Activated effector memory CD4-positive, alpha-beta T cell treated with anti-CD3 and anti-CD28 coated beads, Interleukin-2, amount 50 U/mL, for 16 hours (primary cell): ENCODE data around the gene TECPR2.
A peak's percentile ranks its signal among the peaks of the same experiment; 100 is the strongest.

Experiments
- DNase-seq: peaks from one replicate; pipeline ENCODE4 v3.0.0-alpha.2; 2020

The TECPR2 gene

DNA sequence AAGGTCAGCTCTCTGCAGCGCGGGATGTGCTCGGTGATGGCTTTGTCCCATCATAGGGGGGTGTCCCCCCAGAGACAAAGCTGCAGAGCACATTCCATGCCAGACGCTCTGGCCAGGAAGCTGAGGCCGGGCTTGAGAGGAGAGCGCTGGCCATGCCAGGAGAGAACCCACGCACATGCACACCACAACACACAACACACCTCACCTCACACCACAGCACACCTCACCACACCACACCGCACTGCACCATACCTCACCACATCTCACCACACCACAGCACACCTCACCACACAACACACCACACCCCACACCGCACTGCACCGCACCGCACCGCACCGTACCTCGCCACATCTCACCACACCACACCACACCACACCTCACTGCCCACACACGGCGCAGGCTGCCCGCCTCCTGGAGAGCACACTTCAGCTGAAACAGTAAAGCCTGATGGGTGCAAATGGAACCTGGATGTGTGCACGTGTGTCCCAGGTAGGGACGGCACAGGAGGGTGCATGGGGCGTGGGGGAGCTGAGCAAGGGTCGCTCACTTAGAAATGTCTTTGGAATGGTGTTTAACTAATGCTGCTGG lies 136.0 kb downstream of the TECPR2 start:
- DNase-seq, result no peak

DNA sequence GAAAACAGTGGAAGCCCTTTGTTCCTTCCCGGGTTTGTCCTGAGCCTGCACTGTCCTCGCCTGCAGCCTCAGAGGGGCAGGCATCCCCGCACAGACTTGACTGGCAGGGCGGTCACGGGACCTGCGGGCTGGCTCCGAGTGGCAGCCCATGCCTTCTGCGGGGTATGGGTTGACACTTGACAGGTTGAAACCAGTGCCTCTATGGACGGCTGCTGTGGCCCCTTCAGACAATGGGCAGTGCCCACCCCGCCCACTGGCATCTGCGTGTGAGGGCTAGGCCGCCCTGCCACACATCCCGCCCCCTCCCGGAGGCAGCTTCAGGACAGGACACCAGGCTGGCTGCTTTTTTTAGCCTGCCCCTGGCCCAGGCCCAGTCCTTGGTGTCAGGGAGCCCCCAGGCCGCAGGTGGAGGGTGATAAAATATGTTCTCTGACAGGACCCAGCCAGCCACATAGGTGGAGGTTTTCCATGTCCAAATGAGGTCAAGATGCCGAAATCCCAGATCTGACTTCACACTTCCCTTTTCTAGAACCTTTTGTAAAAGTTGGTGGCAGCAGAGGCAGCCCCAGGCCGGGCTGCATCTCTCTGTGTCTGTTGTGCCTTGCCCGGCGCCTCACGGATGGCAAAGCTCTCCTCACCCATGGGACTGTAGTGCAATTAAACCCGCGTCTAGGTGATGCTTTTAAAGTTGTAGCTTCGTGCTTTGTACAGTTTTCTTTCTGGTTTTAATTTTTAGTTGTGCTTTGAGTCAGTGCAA lies 136.8 kb downstream of the TECPR2 start:
- DNase-seq, result no peak

DNA sequence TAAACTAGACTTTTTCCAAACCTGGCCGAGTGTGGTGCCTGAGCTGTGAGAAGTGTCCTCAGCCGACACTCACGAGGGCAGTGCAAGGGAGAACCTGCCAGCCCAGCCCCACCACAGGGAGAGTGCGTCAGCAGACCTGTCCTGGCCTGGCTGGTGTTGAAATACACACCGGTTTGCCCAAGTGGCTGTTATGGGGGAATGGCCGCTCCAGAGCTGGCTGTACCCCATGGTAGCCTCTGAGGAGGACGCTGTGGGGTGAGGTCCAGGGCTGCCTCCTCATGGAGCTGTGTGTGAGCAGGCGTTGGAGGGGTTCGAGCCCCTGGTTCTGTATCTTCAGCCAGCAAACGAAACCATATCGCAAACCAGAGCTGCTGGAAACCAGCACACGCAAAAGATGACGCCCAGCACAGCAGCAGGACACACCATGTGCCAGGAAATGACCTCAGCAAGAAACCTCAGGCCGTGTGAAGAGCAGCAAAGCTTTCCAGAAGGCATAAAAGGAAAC lies 137.5 kb downstream of the TECPR2 start:
- DNase-seq, result peak; percentile 63

DNA sequence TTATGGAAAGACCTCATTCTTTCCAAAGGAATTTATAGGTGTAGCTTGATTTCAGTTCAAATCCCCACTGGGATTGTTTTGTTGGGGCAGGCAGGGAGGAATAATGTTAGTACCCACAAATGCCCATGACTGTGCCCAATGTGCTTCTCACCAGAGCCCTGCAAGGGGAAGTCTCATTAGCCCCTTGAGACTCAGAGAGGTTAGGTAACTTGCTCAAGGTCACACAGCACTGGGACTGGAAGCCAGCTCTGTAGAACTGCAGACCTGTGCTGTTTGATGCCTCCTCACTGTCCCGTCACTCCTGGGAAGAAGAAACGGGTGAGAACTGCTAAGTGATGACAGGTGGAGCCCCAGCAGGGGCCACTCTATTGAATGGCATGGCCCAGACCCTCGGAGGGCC lies 138.0 kb downstream of the TECPR2 start:
- no peak for DNase-seq

DNA sequence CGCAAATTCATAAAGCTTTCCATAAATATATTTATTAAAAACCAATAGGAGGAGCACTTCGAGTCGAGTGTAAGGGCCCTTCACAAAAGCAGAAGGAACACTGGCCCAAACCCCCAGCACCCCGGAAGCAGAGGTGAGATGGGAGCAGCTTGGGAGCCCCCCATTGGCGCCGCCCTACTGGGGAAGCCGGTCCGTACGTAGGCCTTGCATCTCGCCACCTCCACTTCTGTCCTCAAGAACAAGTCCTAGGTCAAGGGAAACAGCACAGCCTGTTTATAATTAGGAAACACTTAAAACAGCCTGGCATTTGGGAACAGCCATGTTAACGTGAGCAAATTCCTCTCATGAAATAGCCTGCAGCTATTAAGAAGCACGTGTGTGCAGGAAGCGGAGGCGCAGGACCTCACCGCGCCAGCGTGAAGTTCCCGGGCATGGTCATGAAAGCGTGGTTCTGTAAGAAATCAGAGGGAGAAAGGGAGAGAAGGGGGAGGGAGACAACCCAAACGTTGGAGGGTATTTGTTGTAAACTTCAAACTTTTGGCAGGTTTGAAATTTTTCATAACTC lies 139.1 kb downstream of the TECPR2 start:
- DNase-seq, result no peak

DNA sequence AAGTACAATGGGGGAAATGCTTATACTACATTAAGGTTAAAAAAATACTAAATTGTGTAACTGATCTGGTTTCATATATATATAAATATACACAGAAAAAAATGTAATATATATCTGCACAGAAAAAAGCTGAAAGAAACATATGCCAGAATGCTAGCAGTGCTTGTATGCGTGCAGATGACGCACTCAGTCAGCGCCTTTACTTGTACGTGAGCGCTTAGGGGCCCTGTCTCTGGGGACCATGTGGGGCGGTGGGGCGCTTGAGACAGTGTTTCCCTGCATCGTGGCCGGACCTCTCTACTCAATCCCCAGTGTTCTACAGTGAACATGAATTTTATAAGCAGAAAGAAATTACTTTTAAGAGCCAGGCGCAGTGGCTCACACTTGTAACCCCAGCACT lies 139.8 kb downstream of the TECPR2 start:
- DNase-seq, result no peak

DNA sequence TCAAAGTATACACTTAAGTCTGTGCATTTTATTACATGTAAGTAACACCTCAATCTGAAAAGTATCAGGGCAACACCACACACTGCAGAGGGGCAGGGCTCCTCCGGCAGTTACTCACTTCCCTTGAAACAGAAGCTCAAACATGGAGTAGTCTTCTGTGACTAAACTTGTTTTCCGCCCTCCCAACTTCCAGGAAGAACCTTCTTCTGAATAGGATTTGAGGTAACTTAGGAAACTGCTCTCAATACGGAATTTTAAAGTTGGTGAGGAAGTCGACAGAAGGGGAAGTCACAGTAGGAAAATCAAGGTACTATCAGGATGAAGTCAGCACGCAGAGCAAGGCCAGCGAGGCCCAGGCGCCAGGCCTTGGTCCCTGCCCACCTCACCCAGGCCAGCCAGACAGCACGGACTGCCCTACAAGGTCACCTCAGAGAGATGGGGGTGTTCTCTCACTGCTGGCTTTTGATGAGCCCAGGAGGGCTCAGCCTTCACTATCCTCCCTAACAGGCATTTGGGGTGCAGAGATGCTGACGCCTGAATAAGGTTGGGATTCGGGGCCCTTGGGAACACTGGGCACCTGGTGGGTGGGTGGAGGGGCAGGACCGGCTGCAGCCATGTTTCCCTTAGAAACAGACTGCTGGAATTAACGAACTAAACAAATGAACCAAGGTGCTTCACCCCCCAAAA lies 141.0 kb downstream of the TECPR2 start:
- DNase-seq, result no peak

DNA sequence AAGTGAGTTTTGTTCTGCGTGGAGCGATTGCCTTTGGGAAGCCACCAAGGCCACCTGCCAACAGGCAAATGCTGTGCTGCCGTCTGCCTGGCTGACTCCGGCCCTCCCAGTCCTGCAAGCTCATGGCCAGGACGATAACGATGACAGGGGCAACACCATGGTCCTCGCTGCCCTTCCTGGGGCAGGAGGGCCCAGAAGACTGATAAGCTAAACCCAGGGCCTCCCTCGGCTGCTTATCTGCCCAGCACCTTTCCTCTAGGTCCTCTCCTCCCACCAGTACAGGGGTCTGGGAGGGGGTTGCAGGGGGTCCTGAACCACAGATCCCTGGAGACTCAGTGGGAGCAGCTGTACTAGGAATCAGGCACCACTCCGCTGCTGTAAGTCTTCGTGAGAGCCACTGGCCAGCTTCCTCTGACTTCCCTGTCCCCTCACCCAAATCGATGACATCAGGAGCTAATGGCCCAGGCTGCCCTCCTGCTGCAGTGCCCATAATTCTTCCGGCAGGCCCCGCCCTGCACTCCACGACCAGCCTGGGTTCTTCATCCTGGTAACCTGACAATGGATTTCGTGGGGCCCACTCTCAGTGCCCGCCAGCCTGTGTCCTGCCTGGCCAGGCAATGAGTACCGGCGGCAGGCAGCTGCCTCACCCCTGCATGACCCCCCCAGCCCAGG lies 141.7 kb downstream of the TECPR2 start:
- no peak for DNase-seq

DNA sequence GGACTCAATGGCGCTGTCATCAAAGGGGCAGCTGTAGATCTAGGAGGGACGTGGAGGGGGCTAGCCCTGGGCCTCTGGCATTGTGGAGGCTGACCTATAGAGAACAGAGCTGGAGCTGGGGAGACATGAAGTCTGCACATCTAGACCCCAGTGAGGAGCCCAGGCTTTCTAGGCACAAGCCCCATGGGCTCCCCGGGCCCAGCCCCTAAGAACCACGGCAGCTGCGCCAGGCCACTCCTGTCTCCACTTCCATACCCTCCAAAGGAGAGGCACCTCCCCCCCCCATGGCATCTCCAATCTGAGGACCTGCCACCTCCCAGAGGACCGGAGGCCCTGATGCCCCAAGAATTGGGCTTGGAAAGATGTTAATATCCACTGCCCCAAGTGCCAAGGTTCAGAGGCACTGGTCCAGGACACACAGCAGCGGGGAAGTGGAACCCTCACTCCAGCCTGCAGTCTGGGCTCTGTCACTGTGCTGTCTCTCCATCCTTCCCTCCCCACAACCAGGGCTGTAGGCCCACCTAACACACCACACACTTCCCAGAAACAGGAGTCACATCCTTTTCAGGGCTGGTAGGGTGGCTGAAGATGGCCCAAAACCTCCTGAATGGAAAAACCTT lies 142.4 kb downstream of the TECPR2 start:
- DNase-seq, result no peak

DNA sequence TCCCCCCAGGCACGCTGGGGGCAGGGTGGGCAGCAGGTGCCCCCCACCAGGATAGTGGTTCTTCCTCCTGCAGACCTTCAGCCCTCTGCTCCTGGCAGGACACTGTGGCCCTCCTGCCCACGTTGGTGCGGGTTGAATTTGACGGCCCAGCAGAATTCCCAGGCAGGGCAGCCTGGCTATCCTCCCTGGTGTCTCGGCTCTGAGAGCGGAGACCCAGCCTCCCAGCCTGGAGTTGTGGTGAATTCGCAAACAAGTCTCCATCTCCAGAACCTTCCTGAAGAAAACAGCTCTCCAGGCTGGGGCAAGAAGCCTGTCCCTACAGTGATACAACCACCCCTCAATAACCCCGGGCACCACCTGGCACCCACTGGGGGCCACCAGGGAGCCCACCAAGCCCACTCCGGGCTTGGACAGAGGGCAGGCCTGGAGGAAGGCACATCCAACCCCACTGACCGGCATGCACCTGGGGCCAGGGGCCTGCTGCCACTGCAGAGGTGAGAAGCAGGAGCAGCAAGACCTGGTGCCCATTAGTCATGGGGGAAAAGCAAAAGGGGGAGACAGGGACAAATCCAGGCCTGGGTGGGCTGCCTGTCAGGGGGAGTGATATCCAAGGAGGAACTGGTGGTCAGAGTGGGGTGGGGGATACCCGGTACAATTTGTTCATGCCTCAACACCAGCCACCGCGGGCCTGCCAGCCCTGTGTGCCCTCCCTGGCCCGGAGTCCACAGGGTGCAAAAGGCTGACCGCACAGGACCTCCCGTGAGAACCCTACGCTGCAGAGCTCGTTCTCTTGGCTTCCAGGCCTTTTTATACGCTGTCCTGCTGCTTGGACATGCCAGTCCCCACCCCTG lies 143.3 kb downstream of the TECPR2 start:
- DNase-seq, result no peak

DNA sequence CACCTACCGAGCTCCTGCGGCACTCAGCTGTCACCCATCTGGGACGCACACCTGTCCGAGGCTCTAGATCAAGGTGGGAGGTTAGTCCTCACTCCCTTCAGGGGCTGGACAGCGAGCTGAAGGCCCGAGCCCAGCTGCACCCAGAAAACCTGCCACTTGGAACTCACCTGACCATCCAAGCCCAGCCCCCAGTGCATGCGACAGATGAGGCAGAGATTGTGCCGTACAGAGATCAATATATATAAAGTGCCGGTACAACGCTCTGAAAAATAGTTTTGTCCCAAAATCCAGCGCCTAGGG lies 143.8 kb downstream of the TECPR2 start:
- no peak for DNase-seq

DNA sequence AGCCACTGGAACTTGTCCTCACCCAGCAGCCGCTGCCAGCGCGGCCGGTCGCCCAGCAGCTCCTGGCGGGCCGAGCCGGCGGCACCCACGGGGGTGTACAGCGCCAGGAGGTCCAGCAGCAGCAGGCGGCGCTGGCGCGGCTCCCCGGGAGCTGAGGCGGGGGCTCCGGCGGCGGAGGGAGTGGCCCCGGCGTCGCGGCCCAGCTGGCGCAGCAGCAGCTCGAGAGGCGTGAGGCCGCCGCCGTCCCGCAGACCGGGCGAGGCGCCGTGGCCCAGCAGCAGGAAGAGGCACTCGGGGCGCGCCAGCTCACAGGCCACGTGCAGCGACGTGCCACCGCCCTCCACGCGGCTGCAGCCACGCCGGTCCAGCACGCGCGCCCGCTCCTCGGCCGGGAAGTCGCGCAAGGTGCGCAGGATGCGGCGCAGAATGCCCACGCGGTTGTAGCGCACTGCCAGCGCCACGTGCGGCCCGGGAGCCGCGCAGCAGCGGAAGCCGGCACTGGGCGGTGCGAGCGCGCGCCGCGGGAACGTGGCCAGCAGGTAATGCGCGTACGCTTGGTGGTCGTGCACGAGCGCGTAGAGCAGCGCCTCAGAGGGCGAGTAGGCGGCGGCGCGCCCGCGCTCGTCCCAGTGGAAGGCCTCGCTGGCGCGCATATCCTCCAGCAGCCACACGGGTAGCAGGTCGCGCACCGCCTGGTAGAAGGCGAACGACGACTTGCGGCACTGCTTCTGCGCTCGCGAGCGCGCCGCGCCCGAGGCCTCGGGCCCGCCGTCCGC lies 144.5 kb downstream of the TECPR2 start:
- no peak for DNase-seq

DNA sequence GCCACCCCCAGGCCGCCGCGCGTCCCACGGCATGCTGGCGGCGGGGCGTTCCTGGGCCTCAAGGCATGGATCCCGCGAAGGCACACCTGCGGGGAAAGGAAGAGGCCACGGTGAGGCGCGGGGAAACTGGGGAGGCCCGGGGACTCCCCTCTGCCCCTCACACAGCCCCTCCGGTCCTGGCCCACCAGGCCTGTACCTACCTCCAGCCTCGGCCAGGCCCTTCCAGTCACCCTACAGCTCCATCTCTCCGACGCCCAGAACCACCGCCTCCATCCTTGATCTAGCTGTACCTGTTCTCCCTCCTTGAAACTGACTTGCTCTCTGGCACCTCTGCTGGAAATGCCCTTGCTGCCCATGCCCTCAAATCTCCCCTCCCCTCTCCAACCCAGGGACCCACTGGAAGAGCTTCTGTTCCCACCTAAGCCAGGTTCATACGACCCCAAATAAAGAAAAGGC lies 145.1 kb downstream of the TECPR2 start:
- no peak for DNase-seq

DNA sequence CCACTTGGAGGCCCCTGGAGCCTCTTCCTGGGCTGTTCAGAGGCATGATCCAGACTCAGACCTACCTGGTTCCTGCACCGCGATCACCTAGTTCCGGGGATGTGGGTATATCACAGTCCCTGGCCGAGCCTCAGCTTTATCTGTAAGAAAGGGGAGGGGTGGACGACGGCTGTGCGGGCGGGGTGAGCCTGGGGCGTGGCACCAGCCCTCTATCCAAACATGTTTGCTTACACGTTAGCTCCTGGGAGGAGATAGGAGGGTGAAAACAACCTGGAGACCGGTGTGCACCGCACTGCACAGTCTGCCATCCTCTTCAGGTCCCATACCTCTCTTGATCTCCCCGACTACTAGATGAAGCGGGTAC lies 145.7 kb downstream of the TECPR2 start:
- no peak for DNase-seq

DNA sequence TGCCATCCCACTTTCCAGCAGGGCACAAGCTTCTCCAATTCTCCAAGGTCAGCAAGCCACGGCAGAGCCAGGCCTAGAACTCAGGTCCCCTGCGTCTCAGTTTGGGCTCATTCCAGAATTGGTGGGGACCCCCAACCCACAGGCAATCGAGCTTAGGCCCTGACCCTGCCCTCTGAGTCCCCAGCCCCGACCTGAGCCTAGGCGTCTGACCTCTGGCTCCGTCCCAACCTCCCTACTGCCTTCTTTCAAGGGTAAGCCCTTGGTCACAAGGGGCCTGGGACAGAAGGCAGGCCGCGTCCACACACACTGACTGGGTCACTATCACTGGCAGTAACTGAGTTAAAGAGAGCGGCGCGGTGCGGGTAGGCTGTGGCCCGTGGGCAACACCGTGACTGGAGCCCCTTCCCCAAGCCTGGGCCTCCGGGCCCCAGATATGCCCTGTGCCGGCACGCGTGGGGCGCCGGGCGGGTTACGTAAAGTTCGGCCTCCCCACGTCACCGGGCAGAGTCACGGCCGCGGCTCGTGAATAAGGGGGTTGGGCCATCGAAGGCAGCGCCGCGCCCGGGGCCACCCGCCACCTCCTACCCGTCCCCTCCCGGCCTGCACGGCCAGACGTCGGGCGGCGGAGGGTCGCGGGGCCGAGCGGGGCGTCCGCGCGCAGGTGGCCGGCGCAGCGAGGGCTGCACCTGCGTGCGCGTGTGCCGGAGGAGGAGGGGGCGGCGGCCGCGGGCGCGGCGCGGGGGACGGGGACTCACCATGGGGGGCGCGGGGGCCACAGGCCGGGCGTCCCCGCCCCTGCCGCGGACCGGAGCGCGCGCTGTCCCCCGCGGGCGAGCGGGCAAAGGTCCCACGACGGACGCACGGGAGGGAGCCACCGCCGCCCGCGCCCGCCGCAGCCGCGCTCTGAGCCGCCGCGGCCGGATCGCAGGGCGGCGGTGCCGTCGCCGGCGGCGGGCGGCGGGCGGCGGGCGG lies 146.3 kb downstream of the TECPR2 start:
- DNase-seq, result peak; percentile 81

DNA sequence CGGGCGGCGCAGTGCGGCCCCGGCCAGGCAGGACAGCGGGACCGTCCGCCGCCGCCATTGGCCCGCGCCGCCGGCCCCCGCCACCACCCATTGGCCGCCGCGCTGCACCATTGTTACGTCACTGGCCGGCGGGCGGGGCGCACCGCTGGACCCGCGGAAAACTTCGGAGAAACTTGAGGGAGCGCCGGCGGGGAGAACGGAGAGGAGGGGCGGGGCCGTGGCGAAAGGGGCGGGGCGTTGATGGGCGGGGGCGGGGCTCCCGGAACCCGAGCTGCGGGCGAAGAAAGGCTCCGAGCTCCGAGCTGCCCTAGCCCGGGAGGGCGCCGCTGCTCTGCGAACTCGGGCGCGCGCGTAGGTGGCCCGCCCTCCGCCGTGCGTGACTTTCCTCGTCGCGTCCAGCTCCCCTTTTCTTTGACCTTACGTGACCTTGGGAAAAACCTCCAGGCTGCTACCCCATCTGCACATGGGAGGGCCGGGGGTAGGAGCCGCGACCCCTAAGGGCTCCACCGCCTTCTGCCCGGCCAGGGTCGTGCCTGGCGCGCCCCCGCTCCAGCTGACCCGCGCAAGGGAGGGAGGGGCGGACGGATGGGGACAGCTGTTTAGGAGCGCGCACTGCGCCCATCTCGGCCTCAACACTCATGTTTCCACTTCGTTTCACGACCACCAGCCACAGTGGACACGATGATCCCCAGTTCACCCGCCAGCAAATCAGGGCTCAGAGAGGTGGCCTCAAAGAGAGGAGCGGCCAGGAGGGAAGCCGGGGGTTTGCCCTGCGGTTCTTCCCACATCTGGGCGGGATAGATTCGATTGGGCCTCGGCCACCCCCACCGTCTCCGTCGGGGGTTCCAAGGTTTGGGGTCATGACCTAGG lies 147.2 kb downstream of the TECPR2 start, which contains the start of gene ANKRD9:
Gene ANKRD9 (minus strand): TSS at position 31 of the 870 bp plus-strand sequence. CDS start 1,887 bp downstream, outside the sequence.
- peak; percentile 96 for DNase-seq

DNA sequence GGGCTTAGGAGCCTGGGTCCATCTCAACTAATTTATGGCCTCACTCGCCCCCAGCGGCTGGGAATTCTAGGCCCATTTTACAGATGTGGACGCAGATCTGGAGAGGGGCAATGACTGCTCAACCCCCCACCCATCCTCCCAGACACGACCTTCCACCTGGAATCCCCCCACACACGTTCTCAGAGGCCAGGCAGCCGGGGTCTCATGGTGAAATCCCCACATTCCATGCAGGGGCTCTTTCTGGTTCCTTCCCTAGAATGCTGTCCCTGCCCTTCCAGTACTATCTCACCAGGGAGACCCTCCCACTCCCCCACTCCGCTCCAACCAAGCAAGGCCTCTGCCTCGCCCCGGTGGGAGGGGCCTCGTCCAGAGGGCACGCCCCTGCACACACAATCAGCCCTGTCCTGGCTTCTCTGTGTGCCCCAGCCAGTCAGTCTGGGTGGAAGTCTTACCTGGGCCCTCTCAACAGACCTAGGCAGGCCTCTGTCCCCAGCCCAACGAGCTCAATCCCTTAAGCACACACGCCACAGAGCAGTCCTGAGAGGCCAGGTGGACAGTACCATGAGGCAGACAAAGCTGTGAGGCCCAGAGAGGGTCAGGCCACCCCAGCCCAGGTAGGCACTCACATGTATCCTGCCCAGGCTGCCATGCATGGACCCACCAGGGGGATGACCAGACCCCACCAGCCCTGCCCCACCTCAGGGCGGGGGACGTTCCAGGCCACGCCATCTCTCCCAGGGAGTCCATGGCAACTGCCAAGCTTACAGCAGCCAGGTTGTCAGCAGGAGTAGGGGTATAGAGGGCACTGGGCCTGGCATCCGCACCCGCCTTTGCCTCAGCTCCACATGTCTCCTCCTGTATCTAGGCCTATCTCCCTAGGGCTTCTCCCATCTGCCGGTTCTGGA lies 148.1 kb downstream of the TECPR2 start:
- DNase-seq, result no peak
